Naive B cell (primary cell): ENCODE data around the gene MAP2K5. TPM values are rescaled to one million over a fixed set of nuclear protein-coding genes. Genes with fewer than 3 reads are reported as not detected.

Source experiments
- ATAC-seq, 2 donors: fragments of 150-1000 bp; cut with Tn5 transposase; 2 replicates each; pipeline ENCODE4 v1.10.0; 2021; ENCODE audit warnings: low read depth in 2 of 2, mild to moderate bottlenecking in 2 of 2, moderate library complexity in 2 of 2
- DNase-seq: peaks from one replicate; pipeline ENCODE4 v3.0.0; 2022
- H3K27ac Mint-ChIP-seq, 6 donors: one replicate each; pipeline ENCODE4 v1.8.0; 2020 to 2022; ENCODE audit warnings: mild to moderate bottlenecking in 6 of 6, mixed read lengths in 6 of 6, moderate library complexity in 5 of 6, inconsistent platforms in 2 of 6
- H3K27me3 Mint-ChIP-seq, 3 donors: one replicate each; pipeline ENCODE4 v1.8.0; 2021 to 2022; ENCODE audit warnings: mixed read lengths in 3 of 3, mild to moderate bottlenecking in 1 of 3
- H3K36me3 Mint-ChIP-seq, 2 donors: one replicate each; pipeline ENCODE4 v1.8.0; 2020 to 2022; ENCODE audit warnings: mixed read lengths in 2 of 2, inconsistent platforms in 1 of 2, mild to moderate bottlenecking in 1 of 2
- H3K4me1 Mint-ChIP-seq, 3 donors: one replicate each; pipeline ENCODE4 v1.8.0; 2020 to 2022; ENCODE audit warnings: mixed read lengths in 3 of 3, inconsistent platforms in 1 of 3, mild to moderate bottlenecking in 1 of 3, moderate library complexity in 1 of 3
- H3K4me3 Mint-ChIP-seq, 8 donors: one replicate each; pipeline ENCODE4 v1.8.0; 2020 to 2022; ENCODE audit warnings: mild to moderate bottlenecking in 8 of 8, mixed read lengths in 8 of 8, moderate library complexity in 8 of 8, inconsistent platforms in 2 of 8
- H3K9me3 Mint-ChIP-seq, 7 donors: one replicate each; pipeline ENCODE4 v1.8.0; 2020 to 2022; ENCODE audit warnings: mixed read lengths in 7 of 7, mild to moderate bottlenecking in 5 of 7, inconsistent platforms in 2 of 7, moderate library complexity in 1 of 7
- polyA plus RNA-seq, 6 donors: library from polyadenylated mRNA; unstranded; fragments of 300-500 nt; fragmentation: Illumina TruSeq; gene quantifications; one replicate each; pipeline ENCODE4 v1.2.3, GENCODE V29; 2021; ENCODE audit warnings: low read depth in 6 of 6

The MAP2K5 gene
- polyA plus RNA-seq, 6 donors from 2014 or later: 11.4 to 23.1 (median 14.7) TPM

DNA sequence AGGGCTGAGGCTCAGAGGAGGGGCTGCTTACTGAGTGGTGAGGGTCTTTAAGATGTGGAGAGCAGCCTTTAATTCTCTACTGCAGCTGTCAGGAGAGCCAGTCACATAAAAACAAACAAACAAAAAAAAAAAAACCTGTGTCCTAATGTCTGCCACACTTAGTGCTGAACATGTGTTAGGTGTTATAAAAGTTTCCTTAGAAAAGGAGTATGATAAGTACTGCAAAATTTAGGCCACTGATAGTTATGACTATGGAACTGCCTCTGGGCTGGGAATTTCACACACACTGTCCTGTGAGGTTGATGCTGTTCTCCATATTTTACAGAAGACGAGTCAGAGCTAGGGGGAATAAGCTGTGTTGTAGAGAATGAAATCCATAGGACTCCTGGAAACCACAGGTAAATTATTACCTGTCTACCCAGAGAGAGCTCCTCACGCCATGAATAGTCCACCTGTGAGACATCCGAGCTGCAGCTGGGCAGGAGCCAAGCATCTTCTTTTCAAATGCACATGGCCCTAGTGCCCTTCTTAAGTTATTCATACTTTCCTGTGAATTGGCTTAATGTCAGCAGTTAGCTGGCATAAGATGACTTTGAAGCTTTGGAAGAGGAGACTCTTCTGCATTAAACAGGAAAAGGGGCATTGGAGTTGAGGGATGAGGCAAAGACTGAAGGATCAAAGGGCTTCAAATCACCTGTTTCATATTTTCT is 248.3 kb downstream of the MAP2K5 start:
- DNase-seq: no peak
- Mint-ChIP-seq H3K9me3 (peaks cover 0 to 15% (median 5%) of the 10 kb centered on the region in 7 donors), H3K36me3 (peaks cover 12 to 18% of the 10 kb centered on the region in 2 donors)

DNA sequence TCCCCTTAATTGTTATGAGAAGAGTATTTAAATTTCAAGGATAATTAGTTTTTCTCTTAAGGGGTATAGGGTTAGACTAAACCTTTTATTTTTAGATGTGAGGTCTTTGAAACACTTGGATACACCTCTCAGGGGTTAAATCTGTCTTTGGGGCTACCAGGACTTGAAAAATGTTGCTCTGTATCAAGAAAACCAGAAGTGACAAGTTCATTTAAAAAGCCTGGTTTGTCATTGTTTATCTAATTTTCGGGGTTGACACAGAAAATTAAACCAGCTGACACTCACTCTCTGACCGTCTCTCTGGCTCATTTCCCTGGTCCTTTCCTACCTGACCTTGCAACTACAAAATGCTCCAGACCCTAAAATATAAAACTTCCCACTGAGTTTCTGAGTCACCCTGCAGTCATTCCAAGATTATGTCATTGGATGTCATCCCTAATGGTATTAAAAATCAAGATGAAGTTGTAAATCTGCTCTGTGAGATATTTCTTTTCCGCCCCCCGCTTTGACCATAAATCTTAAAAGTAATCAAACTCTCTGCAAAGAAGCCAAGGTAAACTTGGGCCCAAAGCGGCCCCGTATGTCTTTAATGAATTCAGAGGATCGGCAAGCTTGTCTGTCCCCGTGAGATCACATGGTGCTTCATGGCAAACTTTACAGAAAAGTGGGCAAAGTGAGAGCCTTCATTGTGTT is 249.9 kb downstream of the MAP2K5 start:
- Mint-ChIP-seq H3K9me3 (peaks cover 0 to 18% (median 4%) of the 10 kb centered on the region in 7 donors), H3K27me3 (no peaks in the 10 kb centered on the region), H3K4me1 (peaks cover 6 to 13% (median 8%) of the 10 kb centered on the region in 3 donors), H3K27ac (no peak overlapping the region), H3K36me3 (peaks cover 18 to 19% of the 10 kb centered on the region in 2 donors), H3K4me3 (no peak overlapping the region)
- DNase-seq: no peak
- ATAC-seq: no peak

More for the DNA sequence above, 248.3 kb downstream of the MAP2K5 start:
- Mint-ChIP-seq H3K27ac (no peak overlapping the region), H3K27me3 (no peaks in the 10 kb centered on the region), H3K4me3 (peak overlapping the region in 1 of 8 donors; percentile 47), H3K4me1 (peaks cover 14 to 17% (median 15%) of the 10 kb centered on the region in 3 donors)
- ATAC-seq: no peak

DNA sequence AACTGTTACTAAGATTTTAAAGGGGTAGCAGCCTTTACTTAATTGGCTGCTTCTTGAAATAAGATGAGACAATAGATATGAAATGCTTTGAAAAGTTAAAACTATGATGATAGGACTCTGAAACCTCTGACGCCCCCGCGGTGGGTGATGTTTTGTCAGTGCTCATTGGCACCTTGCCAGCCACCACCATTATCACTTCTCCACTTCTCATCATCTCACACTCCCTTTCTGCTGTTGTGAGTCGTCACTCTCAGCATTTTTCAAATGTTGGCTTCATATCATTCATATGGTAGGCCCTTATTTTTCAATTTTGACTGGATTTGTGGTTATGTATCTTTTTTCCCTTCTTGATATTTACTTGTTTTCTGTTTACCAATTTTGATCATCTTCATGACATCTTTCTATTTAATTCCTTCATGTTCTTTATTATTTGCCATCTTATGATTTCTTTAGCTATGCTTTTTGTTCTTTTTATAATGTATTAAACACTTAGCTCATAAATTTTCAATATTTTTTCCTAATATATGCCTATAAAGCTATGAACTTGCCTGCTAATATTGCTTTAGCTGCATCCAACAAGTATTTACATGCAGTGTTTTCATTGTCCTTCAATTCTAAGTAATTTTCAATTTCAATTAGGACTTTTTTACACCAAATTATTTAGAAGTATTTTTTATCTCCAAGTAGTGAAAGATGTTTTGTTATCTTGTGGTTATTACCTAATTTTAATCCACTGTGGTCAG is 252.5 kb downstream of the MAP2K5 start:
- DNase-seq: no peak
- peak overlapping the region in 1 of 6 donors; percentile 8 for H3K27ac Mint-ChIP-seq
- ATAC-seq: no peak
- H3K9me3 Mint-ChIP-seq: peaks cover 0 to 18% (median 4%) of the 10 kb centered on the region in 7 donors
- H3K36me3 Mint-ChIP-seq: peaks cover 19 to 21% of the 10 kb centered on the region in 2 donors
- H3K27me3 Mint-ChIP-seq: no peaks in the 10 kb centered on the region
- H3K4me1 Mint-ChIP-seq: peaks cover 6 to 9% (median 8%) of the 10 kb centered on the region in 3 donors
- no peak overlapping the region for H3K4me3 Mint-ChIP-seq

GRCh38 chr15:67796196-67797127 is 254.0 kb downstream of the MAP2K5 start:
- Mint-ChIP-seq H3K4me1 (peaks cover 6 to 9% (median 8%) of the 10 kb centered on the region in 3 donors), H3K27ac (peak overlapping the region in 3 of 6 donors; percentile 62 to 89 (median 76)), H3K36me3 (peaks cover 17 to 19% of the 10 kb centered on the region in 2 donors), H3K27me3 (no peaks in the 10 kb centered on the region), H3K4me3 (no peak overlapping the region), H3K9me3 (peaks cover 0 to 18% (median 4%) of the 10 kb centered on the region in 7 donors)
- no peak for ATAC-seq
- DNase-seq: no peak

- no peak overlapping the region for H3K27ac Mint-ChIP-seq
These were observed 257.3 kb downstream of the MAP2K5 start for GRCh38 chr15:67799801-67800205.

GRCh38 chr15:67801142-67801541 is 258.6 kb downstream of the MAP2K5 start:
- Mint-ChIP-seq H3K36me3 (peaks cover 3 to 10% of the 10 kb centered on the region in 2 donors), H3K4me3 (peak overlapping the region in 1 of 8 donors; percentile 41), H3K27me3 (no peaks in the 10 kb centered on the region), H3K27ac (no peak overlapping the region), H3K4me1 (peaks cover 7 to 16% (median 10%) of the 10 kb centered on the region in 3 donors), H3K9me3 (peaks cover 0 to 1% (median 0%) of the 10 kb centered on the region in 7 donors)
- DNase-seq: no peak
- ATAC-seq: no peak

More at GRCh38 chr15:67799801-67800205, 257.3 kb downstream of the MAP2K5 start:
- no peak overlapping the region for H3K4me3 Mint-ChIP-seq
- peaks cover 11 to 16% of the 10 kb centered on the region in 2 donors for H3K36me3 Mint-ChIP-seq
- peaks cover 0 to 14% (median 3%) of the 10 kb centered on the region in 7 donors for H3K9me3 Mint-ChIP-seq
- no peaks in the 10 kb centered on the region for H3K27me3 Mint-ChIP-seq
- no peak for ATAC-seq
- H3K4me1 Mint-ChIP-seq: peaks cover 12 to 19% (median 13%) of the 10 kb centered on the region in 3 donors
- DNase-seq: no peak

GRCh38 chr15:67801926-67802914 is 259.7 kb downstream of the MAP2K5 start:
- H3K27ac Mint-ChIP-seq: peak overlapping the region in 1 of 6 donors; percentile 60
- no peak for ATAC-seq
- no peaks in the 10 kb centered on the region for H3K9me3 Mint-ChIP-seq
- H3K4me1 Mint-ChIP-seq: peaks cover 4 to 15% (median 4%) of the 10 kb centered on the region in 3 donors
- H3K27me3 Mint-ChIP-seq: no peaks in the 10 kb centered on the region
- DNase-seq: no peak
- peaks cover 0 to 11% of the 10 kb centered on the region in 2 donors for H3K36me3 Mint-ChIP-seq
- no peak overlapping the region for H3K4me3 Mint-ChIP-seq

DNA sequence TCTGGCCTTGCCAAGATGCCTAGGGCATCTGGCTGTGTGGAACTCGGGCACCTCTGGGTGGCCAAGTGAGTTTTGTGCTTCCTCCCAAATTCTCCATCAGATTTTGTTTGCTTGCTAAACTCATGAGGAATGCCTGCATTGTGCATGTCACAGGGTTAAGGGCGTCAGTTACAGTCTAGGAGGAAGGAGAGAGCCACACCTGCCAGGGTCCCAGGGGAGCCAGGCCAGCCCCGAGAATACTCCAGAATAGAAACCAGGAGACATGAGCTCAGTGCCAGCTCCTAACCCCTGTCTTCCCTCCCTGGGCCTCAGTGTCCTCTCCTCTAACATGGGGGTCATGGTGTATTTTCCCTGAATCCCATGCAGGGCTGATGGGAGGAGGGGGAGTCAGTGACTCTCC is 260.8 kb downstream of the MAP2K5 start:
- peaks cover 0 to 15% of the 10 kb centered on the region in 2 donors for H3K36me3 Mint-ChIP-seq
- H3K9me3 Mint-ChIP-seq: no peaks in the 10 kb centered on the region
- peaks cover 4 to 19% (median 8%) of the 10 kb centered on the region in 3 donors for H3K4me1 Mint-ChIP-seq
- DNase-seq: no peak
- ATAC-seq: no peak
- no peak overlapping the region for H3K27ac Mint-ChIP-seq
- no peak overlapping the region for H3K4me3 Mint-ChIP-seq
- H3K27me3 Mint-ChIP-seq: no peaks in the 10 kb centered on the region

DNA sequence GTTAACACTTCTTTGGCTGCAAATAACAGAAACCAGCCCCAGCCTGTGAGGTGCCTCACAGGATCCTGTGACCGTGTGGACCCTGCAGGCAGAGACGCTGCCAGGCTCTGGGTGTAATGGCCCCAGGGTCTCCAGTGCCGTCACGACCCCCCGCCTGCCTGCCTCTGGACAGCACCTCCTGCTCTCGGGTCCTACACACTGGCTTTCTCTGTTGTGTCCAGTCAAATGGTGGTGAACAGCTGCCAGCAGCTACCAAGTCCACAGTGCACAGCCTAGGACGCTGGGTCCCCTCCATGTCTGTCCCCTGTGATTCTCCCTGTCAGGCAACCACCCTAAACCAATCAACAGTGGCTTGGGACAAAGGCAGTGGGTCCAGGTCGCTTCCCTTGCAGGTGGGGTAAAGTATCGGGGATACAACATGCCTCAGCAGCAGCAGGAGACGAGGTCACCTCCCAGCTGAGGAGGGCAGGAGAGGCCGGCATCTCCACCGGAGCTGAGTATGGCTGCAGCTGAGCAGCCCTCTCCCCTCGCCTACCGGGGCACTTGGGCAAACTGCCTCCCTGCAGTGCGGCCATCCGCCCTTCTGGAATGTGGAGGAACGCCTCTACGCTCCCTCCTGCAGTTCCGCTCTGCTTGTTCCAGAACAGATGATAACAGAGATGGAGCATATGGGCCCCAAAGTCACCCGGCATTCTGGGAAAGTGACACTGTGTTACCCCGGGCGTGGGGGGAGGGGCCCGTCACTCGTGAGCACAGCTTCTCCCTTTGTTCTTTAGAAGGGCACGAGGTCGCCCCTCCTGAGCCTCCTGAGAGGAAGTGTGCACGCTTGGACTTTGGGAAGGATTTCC is 261.7 kb downstream of the MAP2K5 start:
- DNase-seq (no peak), ATAC-seq (no peak)
- Mint-ChIP-seq H3K36me3 (peaks cover 0 to 17% of the 10 kb centered on the region in 2 donors), H3K4me3 (no peak overlapping the region), H3K4me1 (peaks cover 4 to 19% (median 8%) of the 10 kb centered on the region in 3 donors), H3K9me3 (no peaks in the 10 kb centered on the region), H3K27me3 (no peaks in the 10 kb centered on the region), H3K27ac (no peak overlapping the region)

DNA sequence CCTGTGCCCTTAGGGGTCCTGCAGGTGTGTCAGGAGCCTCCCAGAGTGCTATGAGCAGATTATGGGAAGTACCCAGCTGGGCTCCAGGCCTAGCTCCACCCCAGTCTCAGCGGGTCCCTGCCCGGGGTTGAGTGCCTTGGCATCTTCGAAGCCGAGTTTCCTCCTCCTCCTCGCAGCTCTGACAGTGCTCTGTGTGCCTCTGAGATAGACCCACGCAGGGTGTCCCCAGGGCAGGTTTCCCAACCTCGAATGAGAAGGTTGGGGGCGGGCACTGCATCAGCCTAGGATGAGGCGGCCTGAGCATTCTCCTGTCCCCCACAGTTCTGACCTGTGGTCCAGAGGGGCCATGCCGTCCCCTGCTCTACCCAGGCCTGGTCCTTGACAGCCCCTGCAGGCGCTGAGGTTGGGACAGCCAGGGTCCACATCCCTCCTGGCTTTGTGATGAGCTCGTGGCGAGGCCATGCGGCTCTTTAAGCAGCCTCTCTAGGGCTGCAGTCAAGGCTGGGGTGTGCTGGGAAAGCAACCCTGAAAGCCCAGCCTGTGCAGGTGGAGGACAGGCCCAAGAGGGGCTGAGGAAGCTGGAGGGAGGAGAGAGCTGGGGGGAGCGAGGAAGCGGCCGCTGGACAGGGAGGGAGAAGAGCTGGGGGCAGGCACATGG is 262.6 kb downstream of the MAP2K5 start:
- DNase-seq: no peak
- Mint-ChIP-seq H3K4me3 (no peak overlapping the region), H3K27me3 (no peaks in the 10 kb centered on the region)

More for the DNA sequence above, 262.6 kb downstream of the MAP2K5 start:
- Mint-ChIP-seq H3K4me1 (peaks cover 4 to 19% (median 8%) of the 10 kb centered on the region in 3 donors), H3K9me3 (no peaks in the 10 kb centered on the region), H3K27ac (no peak overlapping the region), H3K36me3 (peaks cover 0 to 18% of the 10 kb centered on the region in 2 donors)
- no peak for ATAC-seq
